COLO668 (cell line): ENCODE measurements around the gene FAM53A.

Source experiments
- DNase-seq: peaks from one replicate; lab custom pipeline; 2025; ENCODE audit not compliant: unreplicated experiment; lab: John Stamatoyannopoulos, UW

The FAM53A gene

GRCh38 chr4:1593881-1594345 is 90.2 kb downstream of the FAM53A start:
- DNase-seq, result no peak

- no peak for DNase-seq
Observed at GRCh38 chr4:1593458-1593857, 90.7 kb downstream of the FAM53A start.

- DNase-seq, result no peak
Observed at GRCh38 chr4:1592709-1593417, 91.2 kb downstream of the FAM53A start.

- DNase-seq, result no peak
Observed at GRCh38 chr4:1592068-1592708, 91.9 kb downstream of the FAM53A start.

GRCh38 chr4:1591107-1591506 is 93.0 kb downstream of the FAM53A start:
- DNase-seq, result no peak

- DNase-seq, result no peak
Observed at GRCh38 chr4:1590244-1590643, 93.9 kb downstream of the FAM53A start.
